GM18870 (cell line): Measurements from ENCODE around the gene SAMD7.

Source experiments
- ATAC-seq: cut with Tn5 transposase; IDR thresholded peaks from one replicate; pipeline ENCODE4 v1.9.1; 2021; ENCODE audit warnings: moderate library complexity; ENCODE audit not compliant: unreplicated experiment

Gene SAMD7, protein sequence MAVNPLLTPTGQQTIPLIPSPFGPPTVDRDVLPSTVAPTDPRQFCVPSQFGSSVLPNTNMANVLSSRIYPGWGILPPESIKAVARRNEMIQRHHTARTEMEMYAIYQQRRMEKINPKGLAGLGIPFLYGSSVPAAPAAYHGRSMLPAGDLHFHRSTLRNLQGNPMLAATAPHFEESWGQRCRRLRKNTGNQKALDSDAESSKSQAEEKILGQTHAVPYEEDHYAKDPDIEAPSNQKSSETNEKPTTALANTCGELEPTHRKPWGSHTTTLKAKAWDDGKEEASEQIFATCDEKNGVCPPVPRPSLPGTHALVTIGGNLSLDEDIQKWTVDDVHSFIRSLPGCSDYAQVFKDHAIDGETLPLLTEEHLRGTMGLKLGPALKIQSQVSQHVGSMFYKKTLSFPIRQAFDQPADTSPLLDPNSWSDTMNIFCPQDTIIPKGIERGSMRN

DNA sequence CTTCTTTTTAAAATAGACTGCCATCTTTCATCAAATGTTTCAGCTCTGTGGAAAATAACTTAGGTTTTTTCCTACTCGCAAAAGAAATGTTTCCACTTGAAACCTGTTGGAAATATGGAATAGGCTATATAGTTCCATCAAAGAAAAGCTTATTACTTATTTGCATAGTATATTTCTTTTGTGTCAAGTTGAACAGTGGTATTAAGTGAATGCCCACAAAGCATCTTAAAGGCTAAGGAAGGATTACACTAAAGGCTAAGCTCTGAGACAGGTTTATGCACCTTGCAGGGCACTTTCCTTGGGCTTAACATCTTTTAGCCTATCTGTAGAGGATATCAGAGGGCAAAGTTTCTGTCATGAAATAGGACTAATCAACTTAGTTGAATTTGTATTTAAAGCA is at the start of gene SAMD7:
TSS of gene SAMD7 (plus strand) at position 301 of the 400 bp plus-strand sequence. CDS start 7,927 bp downstream, outside the sequence.
- no peak for ATAC-seq

DNA sequence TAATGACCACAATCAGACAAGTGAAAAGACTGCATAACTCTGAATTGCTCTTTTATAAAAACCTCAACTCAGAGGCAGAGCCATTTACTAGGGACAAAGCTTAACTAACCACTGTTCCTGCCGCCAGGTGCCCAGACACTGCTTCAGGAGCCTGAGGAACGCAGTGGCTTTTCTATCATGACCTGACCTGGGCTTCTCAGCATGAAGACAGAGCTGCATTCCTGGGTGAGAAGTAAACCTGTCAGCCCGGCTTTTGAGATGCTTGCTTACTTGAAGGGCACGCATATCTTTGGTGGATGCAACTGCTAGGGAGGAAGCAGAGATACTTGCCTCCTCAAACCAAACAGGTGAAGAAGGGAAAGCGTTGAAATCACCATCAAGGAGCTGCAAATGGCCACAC is 49.5 kb upstream of the SAMD7 start:
- ATAC-seq = no peak

DNA sequence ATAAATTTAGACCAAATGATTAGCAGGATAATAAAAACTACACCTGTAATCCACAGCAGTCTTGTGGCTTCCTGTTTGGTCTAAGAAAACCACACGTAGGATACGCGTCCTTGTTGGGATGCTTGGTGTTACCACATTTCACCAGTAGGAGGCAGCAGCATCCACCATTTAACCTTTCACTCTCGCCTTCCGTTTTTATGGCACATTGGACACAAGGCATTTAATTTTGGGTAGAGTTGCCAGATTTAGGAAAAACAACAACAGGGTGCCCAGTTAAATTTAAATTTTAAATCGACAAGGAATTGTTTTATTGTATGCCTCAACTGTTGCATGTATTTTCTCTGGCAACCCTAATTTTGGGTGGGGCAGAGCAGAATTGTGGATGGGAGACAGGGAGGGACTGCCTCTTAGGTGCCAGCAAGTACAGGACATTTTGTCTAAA is 47.9 kb upstream of the SAMD7 start:
- peak; percentile 59 for ATAC-seq

DNA sequence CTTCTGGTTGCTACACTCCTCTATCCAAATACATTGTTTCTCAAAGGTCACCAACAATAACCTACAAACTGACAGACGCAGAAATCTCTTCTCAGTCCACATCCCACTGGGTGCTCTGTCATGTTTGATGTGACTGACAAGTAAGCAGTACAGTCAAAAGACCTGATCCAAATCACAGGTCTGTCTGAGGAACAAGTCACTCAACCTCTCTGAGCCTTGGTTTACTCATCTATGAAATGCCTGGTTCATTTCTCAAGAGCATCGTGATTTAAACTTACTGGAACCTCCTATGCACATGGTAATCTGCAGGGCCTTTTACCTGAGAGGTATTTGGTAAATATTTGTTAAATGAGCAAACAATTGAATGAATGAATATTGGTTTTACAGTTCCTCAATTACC is 47.1 kb upstream of the SAMD7 start:
- ATAC-seq = no peak

DNA sequence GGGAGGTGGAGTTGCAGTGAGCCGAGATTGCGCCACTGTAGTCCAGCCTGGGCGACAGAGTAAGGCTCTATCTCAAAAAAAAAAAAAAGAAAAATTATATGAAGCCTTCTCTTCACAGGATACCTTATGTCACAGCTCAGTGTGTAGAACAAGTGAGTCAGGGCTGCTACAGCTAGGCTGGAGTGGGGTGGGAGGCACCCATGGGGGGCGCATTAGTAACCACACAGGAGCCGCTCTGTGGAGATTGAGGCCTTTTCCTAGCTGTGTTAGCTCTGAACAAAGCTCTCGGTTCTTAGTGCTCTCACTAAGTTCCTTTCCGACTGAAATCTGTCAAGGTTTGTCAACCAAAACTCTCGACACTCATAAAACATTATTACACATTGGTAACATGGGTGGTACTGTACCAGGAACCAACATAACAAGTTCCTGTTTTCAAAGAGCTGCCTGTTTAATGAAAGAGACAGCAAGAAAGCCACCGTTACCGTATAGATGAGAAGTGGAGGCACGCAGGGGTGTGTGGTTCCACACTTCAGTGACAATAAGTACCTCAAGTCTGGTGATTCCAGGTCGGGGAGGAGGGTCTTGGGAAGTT is 46.1 kb upstream of the SAMD7 start:
- no peak for ATAC-seq

DNA sequence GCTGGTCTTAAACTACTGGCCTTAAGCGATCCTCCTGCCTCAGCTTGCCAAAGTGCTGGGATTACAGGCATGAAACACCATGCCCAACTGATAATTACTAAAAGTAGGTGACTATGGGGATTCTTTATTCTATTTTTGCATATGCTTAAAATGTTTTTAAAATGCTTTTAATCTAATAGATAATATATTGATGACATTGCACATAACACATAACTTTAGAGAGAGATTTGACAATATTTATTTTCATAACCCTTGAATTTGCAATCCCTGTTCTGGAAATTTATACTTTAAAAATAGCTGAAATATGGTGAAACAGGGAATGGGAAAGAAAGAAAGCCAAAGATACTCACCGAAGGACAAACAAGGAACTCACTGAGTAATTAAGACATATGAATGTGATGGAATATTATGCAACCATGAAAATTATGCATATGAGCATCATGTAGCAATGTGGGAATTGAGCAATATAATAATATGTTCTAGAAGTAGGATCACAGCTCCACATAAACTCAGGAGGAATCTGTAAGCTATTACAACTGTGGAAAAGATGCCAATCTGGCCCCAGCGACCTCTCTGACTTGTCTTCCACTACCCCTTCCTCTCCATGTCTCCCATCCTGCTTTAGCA is 43.7 kb upstream of the SAMD7 start:
- no peak for ATAC-seq

DNA sequence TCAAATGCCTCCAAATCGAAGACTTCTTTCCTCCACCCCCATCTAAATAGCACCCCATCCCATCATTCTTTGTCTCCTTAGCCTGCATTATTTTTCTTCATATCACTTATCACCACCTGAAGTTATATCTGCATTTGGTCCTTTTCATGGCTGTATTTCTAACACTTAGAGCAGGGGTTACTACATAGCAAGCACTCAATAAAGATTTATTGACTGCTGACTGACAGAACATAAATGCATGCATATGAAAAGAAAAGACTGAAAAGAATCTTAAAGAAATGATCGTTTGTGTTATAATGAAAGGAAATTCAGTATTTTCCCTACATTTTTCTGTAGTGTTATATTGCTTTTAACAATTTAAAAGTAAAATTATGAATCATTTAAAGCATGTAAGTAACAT is 43.0 kb upstream of the SAMD7 start:
- no peak for ATAC-seq

DNA sequence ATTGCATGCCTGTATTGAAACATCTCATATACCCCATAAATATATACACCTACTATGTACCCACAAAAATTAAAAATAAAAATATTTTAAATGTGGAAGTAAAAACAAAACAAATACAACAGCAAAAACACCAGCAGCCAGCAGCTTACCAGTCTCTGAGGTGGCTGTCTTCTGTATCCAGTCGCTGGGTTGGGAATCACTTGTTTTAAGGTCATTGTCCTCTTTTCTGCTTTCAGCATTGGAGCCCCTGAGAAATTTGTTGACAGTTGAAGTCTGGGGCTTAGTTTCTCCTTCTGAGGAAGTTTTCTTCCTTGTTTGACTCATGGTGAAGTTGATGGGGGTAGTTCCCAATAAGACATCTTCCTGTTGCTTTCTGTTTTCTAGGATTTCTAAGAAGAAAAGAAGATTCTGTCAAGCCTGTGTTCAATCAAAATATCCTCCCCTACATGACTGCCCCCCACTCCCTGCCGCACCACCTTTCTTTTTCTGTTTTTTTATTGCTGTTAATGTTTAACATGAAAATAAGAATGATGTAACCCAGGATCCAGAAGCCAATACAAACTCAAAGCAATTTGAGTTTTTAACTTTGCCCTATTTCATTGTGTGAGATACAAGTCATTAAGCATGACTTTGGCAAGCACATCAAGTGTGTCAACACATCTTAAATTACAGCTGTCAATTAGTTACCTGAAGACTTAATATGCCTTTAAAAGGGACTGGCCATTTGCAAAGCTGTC is 41.7 kb upstream of the SAMD7 start, which contains the start of gene LRRC31:
TSS of gene LRRC31 (minus strand) at position 452 of the 737 bp plus-strand sequence. CDS start at position 324, 128 bp downstream.
- ATAC-seq = no peak

DNA sequence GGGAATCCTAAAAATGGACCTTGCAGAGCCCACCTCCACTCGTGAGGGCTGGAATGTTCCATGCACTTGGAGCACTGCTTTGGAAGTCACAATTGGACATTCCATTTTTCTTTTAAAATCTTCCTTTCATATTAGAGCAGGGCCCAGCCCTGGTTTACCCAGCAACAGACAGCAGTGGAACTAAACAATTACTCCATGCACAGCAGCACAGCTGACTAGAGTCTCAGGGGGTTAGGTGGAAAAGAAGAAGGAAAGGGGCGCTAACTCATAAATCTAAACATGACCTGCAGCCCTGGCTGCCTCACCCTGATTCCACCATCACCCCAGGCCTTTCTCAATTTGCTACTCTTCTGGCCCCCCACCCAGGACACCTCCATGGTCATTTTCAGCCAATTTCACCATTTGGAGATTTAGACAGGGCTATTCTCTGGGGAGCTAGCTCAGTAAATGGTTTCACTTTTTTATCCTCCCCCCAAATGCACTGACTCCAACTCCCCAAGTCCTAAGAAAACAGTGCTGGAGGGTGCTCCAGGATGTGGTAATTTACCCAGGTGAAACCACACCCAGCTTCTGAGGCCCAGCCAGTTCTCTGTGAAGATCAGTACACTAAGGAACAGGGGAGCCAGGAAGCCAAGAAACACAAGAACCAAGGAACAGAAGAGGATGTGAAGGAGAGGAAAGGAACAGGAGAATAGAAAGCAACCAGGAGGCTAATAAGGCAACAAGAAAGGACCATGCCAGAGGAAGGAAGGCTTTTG is 40.1 kb upstream of the SAMD7 start:
- no peak for ATAC-seq

DNA sequence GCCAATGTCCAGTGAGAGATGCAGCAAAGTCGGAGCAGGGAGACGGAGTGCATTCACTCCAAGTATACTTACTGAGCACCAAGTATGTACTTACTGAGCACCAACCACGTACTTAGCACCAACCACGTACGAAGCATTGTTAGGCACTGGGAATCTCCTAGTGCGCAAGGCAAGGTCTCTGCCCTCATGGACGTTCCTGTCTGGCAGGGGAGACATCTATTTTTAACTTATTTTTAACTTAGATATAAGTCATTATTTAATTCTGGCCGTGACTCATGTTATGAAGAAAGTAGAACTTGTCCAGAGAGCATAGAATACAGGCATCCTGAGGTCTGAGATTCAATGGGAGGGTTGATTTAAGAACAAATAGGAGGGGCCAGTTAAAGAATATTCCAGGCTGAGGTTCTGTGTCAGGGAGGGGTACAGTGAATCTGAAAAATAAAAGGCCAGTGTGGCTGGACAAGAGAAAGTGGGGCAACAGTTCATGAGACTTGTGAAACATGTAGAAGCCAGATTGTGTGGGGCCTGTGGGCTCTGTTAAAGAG is 32.3 kb upstream of the SAMD7 start:
- no peak for ATAC-seq

DNA sequence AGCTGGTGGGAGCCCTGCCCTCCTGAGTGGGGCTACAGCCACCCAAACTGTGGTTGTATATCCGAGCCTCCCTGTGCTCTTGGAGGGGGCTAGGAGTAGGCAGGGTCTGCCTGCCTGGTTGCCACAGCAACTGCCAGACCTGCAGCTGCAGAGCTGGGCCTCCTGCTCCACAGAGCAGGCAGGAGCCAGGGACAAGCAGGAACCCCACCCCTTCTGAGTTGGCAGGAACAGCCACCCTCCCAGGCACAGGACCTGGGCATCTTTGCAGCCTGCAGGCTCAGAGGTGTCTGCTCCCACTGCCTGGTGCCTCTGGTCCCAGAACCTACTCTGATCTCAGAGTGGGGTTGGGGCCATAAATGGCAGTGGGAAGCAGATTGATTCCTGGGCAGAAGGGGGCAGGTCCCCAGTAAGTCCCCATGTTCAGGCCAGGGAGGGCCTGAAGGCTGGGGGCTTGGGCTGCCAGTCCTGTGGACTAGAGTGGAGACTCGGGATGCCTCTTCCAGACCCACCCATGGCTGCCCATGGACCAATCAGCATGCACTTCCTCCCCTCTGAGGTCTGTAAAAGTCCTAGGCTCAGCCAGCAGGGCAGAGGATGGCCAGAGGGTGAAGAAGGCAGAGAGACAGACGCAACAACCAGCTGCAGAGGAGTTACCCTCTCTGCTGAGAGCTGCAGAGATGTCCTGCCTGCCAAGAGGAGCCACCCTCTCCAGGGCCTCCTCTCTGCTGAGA is 31.4 kb upstream of the SAMD7 start:
- ATAC-seq = no peak

DNA sequence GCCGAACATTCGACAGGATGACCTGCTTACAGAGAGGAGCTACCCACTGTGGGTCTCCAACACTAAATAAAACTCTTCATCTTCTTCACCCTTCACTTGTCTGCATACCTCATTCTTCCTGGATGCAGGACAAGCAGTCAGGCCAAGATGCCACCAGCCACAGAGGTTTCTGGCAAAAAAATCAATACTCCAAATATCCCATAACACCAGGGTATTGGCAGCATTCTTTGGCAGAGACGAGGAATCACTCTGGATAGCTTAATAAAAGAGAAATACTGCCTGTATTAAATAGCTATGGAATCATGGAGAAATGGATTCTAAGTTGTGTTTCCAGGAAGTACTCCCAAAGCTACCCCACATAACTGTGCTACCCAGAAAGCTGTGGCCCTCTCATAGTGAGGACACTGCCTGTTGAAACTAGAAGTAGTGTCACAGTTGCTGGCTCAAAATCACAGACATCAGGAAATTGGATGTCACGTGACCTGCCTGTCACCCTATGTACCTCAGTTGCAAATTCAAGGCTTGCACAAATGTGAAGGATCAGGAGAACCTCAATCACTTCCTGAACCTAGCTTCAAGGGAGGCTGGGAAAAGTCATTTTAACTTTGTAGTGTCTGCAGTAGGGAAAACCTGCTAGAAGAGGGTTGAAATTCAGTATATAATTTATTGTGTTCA is 30.7 kb upstream of the SAMD7 start:
- ATAC-seq = no peak

DNA sequence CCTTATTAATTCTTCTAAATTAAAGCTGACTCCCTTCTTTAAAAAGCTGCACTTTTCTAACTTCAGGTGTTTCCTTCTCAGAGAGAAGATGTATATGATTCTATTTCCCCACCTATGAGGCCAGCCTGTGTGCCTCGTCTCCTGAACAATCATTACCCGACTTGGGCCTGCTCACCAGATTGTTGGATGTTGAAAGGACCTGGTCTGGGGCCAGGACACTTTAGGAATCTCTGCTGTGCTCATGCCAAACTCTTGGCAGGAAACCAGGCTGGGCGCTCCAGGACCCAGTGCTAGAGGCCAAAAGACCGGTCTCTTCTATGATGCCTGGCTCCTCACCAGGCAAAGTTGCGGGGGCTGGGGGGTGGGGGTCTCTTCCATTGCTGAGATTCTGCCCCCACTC is 24.7 kb upstream of the SAMD7 start:
- ATAC-seq = no peak

DNA sequence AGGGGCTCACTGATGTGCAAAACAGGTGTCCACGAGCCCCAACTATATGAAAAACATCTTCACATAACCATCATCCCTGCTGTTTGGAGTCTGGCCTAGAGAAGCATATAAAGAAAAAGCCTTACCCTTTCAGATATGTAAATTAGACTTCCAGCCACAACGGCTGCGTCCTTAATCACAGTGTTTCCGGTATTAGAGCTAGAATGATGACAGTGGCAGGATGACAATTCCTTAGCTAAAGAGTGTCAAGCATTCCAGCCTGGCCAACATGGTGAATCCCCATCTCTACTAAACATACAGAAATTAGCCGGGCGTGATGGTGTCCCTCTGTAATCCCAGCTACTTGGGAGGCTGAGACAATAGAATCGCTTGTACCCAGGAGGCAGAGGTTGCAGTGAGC is 19.5 kb upstream of the SAMD7 start:
- no peak for ATAC-seq

DNA sequence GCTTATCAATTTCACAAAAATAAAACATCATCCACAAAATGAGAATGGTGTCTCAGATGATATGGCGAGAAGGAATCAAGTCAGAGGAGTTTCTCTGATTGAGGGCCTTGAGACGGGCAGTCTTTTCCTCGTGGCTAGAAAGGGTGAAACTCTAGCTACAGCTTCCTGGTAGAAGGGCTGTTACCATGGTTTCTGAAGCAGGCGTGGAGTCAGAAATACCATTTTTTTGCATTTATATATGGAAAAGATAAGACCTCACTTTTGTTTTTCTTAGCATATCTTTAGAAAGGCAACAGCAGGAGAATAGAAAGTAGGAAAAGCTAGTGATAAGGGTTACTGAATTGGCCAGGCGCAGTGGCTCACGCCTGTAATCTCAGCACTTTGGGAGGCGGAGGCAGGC is 17.3 kb upstream of the SAMD7 start:
- no peak for ATAC-seq

DNA sequence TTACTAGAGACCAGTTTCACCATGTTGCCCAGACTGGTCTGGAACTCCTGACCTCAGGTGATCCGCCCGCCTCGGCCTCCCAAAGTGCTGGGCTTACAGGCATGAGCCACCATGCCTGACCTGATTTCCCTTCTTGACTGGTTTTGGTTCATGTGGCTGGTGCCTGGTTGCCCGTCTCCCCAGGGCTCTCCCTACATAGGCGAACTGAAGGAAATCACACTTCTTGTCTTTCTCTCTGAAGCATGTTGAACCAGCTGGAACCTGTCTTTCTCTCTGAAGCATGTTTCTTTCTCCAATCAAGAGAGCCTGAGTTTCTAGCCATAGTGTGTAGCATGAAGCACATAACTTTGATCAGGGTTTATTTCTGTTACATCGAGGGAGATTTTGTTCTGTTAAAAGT is 16.3 kb upstream of the SAMD7 start:
- ATAC-seq = no peak

DNA sequence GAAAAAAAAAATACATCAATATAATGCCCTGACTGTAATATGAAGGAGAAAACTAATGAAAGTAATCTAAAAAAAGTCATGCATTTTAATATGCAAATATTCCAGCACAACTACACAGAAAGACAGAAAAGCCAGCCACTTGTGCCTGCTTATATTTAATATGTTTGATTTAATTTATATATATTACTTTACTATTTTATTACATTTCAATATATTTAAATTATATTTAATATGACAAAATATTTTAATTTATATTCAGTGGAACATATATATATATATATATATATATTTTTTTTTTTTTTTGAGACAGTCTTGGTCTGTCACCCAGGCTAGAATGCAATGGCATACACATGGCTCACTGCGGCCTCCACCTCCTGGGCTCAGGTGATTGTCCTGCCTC is 14.1 kb upstream of the SAMD7 start:
- ATAC-seq = no peak

DNA sequence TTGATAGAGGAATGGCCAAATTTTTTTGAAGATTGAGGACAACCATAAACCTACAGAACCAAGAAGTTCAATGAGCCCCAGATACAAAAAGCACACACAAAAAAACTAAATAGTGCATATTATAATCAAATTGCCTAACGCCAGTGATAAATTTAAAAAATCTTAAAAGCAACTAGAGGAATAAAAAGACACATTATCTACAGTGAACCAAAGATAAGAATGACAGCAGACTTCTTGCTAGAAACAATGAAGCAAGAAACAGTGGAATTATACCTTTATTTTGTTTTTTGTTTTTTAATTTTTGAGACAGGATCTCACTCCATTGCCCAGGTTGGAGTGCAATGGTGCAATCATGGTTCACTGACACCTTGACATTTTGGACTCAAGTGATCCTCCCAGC is 9.9 kb upstream of the SAMD7 start:
- ATAC-seq = no peak

DNA sequence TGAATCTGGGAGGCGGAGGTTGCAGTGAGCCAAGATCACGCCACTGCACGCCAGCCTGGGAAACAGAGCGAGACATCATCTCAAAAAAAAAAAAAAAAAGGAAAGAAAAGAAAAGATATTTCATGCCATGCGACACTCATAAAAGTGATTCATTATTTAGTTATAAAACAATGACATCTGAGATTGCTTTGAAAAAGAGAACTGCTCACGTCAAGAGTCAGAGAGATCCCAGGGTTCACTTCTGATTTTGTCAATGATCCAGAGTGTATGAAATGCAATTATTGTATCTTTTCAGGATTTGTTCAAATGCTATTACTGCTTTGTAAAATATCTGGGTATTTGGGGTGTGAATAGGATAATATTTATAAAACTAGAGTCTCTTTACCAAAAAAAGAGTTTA is 6.0 kb upstream of the SAMD7 start:
- no peak for ATAC-seq
